HG02840 (cell line): ENCODE results near the gene HTT.

Source experiments
- ATAC-seq: cut with Tn5 transposase; IDR thresholded peaks from one replicate; pipeline ENCODE4 v1.9.1; 2021; ENCODE audit warnings: mild to moderate bottlenecking, moderate library complexity, moderate number of reproducible peaks; ENCODE audit not compliant: unreplicated experiment, low FRiP score

Gene HTT

DNA sequence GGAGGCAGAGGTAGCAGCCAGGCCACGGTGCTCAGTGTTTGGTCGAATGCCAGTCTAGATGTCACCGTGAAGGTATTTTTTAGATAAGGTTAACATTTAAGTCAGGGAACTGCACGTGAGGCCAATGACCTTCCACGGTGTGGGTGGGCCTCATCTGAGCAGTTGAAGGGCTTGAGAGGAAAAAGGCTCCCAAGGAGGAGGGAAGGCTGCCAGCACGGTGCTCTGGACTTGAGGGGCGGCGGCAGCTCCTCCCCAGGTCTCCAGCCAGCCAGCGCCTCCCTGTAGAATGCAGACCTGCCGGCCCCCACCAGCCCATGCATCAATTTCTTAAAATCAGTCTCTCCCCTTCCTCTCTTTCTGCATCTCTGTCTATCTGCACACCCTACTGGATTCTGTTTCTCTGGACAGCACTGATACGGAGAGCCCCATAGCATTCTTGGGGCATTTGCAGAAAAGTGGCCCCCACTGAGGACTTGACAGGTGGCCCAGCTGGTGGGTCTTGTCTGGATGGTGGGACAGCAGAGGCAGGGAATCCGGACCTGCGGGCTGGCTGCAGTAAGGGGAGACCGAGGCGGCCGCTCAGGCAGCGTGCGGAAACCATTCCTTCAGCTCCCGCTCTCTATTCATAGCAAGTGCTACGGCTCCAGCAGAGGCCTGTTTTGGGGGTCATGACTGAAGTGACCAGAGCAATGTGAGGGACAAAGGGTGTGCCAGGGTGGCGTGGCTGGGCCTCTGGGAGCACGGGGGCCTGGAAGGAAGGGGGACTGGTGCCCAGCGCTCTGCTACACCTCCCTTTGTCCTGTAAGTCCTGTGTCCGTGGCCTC is 210.5 kb downstream of the HTT start:
- ATAC-seq, result no peak

DNA sequence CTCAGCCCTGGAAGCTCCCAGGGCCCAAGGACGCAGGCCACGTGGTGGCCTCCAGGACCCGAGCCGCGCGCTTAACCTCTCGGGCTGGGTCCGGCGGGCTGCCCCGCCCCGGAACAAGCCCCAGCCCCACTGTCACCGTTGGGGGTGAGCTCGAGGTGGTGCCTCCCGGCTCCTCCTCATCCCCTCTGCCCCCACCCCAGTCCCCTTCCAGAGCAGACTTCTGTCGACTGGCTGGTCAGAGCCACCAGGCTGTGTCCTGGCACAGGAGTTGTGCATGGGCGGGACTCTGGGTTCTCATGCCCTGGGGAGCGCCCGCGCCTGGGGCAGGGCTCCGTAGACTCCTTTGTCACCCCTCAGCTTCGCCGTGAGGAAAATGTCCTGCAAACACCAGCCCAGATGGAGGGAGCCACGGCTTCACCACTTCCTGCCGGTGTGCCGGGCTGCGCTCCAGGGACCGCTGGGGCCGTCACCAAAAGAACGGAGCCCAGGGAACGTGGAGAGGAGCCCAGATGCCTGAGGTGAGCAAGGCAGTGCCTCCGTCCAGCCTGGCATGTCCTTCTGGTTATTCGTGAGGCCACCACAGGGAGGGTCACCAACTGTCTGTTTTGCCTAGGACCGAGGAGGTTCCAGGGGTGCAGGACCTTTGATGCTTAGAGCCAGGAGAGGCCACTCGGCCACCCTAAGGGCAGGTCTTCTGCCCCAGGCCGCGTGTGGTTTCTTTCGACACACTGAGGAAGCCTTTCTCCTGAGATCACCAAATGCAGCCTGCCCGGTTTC is 211.3 kb downstream of the HTT start:
- no peak for ATAC-seq

GRCh38 chr4:3286335-3287175 is 212.1 kb downstream of the HTT start:
- no peak for ATAC-seq

- no peak for ATAC-seq
These were observed 212.9 kb downstream of the HTT start for GRCh38 chr4:3287271-3287971.

- no peak for ATAC-seq
These were observed 213.6 kb downstream of the HTT start for GRCh38 chr4:3287972-3288570.

DNA sequence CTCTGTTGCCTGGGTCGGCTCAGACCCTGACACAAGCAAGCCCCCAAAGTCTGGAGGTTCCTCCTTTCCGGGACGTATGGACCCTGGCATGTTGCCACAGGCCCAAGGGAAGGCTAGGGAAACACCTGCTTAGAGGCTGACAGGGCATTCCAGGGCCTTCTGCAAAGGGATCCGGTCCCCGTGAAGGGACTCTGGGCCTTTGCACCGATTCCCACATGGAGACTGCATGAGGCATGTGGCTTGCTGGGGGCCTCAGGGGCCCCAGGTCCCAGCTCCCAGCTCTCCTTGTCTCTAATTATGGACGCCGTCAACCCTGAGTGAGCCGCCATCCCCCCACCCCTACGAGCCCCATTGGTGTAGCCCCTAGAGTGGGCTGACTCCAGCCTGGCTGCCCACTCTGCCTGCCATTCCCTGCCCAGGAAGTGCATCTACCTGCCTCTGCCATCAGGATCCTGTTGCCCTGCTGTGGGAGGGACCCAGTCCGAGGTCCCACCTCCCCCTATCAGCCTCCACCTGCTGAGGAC is 214.2 kb downstream of the HTT start:
- no peak for ATAC-seq

GRCh38 chr4:3290476-3290875 is 216.0 kb downstream of the HTT start:
- no peak for ATAC-seq

GRCh38 chr4:3290889-3291321 is 216.4 kb downstream of the HTT start:
- no peak for ATAC-seq

DNA sequence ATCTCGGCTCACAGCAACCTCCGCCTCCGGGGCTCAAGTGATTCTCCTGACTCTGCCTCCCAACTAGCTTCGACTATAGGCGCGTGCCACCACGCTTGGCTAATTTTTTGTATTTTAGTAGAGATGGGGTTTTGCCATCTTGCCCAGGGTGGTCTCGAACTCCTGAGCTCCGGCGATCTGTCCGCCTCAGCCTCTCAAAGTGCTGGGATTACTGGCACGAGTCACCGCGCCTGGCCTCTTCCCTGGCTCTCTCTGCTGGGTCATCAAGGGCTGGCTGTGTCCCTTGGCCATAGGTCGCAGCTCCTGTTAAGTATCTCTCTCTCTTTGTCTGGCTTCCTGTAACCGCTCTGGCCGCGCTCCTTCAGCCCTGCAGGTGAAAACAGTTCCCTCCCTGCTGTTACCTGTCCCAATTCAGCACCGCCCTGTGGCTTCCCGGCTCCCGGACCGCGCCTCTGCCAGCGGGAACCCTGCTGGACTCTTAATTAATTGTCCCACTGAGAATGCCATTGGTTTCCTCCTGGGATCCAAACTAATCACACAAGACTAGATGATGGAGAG is 217.0 kb downstream of the HTT start:
- no peak for ATAC-seq

DNA sequence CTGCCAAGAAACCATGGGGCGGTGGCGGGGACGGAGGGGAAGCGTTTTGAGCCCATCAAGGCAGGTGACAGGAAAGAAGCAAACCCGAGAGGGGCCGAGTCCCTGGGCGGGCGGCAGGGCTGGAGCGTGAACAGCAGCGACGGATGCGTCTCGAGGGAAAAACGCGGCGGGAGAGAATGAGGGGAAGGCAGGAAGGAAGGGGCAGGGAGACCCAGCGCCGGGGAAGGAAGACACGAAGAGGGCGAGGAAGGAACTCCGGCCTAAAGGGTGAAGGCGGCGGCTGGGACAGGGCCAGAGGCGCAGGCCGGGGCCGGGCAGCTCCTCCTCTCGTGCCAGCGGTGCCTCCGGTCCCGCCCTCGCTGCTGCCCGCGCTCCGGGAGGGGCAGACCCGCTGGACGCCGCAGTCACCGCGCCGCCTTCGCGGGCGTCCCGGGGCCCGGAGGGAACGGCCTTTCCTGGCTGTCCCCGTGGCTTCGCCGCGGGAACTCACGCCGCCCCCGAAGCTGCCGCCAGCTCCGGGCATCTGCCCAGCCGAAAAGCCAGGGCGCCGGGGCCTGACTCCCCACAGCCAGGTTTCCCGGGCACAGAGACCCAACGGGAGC is 217.6 kb downstream of the HTT start:
- peak; percentile 7 for ATAC-seq

DNA sequence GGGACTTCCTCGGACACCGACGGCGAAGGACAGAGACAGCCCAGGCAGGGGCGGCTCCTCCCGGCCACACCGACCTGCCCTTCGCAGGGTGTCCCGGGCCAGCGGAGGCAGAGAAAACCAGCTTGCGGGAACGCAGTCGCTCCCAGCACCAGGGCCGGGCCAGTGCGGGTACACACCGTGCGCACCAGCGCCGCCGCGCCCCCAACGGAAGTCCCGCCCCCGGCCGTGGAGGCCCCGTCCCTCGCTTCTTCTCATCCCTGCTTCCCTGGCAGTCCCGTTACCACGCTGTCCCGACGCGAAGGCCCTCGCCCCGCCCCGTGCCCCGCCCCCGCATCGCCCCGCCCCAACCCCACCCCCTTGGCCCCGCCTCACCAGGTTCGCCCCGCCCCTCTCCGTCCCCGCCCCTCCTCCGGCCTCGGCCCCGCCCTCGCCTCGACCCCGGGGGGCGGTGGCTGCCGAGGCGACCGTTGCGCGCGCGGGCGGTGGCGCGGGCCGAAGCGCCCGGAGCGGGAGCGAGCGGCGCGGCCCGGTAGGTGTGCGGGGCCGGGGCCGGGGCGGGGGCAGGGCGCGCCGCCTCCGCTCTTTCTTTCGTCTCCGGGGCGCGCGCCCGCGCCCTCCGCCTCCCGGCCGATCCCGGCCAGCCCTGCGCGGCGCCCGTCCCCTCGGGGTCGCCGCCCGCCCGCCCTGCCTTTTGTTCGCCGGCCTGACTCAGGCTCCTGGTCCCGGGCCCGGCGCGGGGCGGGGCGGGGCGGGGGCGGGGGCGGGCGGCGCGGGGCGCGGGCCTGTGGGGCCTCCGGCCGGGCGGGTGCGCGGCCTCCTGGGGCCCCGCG is 218.3 kb downstream of the HTT start, which contains the start of gene RGS12:
Gene RGS12 (plus strand): TSS at position 451 of the 830 bp plus-strand sequence. CDS start 23,150 bp downstream, outside the sequence.
- peak; percentile 73 for ATAC-seq
